HG03045 (cell line): Measurements from ENCODE around the gene HOXC12.

Experiments used
- ATAC-seq: cut with Tn5 transposase; IDR thresholded peaks from one replicate; pipeline ENCODE4 v1.9.1; 2021; ENCODE audit warnings: mild to moderate bottlenecking, moderate library complexity; ENCODE audit not compliant: unreplicated experiment

The HOXC12 gene

DNA sequence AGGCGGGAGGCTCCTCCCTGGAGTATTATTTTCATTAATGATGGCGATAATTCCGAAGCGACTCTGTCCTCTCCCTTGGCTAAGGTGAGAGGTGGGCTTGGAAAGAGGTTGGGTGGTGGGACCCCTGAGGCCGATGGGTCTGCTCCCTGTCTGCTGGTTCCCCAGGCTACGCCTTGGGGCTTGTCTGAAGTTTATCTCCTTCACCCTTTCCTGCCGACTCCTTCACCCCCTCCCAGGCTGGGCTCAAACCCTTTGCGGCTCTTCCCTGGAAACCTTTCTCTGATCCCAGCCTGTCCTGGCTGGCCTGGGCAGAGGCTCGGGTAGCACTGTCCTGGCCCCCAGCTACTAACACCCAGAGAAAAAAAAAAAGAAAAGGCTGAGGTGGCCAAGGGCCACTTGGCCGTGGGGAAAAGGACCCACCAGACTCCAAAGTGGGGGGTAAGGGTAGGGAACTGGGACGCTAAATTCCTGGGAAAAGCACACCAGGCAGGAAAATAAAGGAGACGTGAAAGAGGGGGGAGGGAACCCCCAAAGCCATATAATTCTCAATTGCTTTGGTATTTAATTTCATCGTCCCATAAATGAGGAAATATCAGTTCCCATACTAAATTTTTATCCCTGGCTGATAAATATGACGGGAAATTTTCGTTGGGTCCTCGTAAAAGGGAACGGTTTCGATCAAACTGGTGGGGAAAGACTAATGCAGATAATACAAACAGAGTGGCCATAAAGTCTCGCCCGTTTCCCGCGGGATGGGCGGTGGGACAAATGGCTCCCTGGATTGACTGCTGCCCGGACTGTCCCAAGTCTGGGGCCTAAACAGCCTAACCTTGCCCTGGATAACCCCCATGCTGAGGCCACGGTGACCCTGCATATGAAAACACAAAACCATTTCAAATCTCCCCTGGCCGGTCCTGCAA is 28.2 kb downstream of the HOXC12 start:
- no peak for ATAC-seq

DNA sequence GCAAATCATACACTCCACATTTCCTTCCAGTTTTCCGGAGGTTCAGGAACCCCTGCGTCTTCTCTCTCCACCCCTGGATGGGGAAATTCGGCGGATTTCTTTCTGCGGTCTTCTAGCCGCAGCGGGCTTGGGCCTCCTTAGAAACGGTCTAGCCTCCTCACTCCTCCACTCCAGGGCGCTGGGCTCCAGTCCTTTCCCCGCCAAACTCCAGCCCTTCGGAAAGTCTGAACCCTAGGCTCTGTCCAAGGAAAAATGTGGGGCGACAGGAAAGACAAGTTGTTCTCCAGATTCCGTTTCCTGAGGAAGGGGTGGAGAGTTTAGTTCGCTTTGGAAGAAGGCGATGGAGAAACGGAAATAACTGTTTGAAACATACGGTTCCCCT is 28.9 kb downstream of the HOXC12 start:
- no peak for ATAC-seq

DNA sequence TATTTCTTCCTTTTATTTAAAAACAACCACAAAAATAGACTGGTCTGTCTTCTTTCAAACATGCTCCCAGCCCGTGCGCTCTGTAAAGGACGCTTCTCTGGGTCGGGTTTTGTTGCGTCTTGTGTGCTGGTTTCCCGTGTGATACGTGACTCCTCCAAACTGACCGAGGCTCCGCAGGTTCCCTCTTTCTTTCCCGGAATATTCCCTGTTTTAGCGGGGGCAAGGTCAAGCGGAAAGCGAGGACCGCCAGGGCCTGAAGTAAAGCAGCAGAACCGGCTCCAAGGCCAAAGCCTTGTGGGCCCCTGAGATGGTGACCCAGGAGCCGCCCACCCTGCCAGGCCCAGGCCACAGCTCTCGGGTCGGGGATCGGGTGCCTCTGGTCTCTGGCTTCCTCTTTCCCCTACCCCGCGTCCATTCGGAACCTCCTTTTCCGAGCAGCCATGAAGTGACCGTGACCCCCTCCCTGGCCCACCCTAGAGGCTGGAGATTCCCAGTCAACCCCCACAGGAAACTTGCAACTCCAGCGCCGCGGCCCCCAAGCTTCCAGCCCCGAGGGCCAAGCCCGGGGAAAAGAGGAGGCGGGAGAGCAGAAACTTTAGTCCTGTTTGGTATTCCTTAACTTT is 29.4 kb downstream of the HOXC12 start:
- no peak for ATAC-seq

DNA sequence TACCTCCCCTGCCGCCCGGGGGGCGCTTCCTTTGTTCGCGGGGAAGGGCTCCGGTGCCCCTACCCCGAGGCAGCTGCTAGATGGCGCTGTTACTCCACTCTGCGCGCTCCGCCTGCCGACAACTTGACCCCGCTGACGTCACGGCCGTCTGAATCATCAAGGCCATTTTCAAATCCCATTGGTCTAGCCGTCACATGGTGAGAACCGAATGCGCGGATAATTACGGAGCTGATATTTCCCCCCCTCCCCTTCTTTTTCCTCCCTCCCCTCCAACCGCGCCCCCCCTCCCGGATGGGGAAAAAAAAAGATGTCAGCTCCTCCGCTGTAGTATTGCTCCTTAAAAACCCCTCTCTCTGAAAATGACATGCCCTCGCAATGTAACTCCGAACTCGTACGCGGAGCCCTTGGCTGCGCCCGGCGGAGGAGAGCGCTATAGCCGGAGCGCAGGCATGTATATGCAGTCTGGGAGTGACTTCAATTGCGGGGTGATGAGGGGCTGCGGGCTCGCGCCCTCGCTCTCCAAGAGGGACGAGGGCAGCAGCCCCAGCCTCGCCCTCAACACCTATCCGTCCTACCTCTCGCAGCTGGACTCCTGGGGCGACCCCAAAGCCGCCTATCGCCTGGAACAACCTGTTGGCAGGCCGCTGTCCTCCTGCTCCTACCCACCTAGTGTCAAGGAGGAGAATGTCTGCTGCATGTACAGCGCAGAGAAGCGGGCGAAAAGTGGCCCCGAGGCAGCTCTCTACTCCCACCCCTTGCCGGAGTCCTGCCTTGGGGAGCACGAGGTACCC is 30.4 kb downstream of the HOXC12 start, which contains the start of gene HOXC10:
HOXC10 (plus strand) TSS at position 246 of the 791 bp plus-strand sequence; CDS start at position 360, 114 bp downstream.
- no peak for ATAC-seq

DNA sequence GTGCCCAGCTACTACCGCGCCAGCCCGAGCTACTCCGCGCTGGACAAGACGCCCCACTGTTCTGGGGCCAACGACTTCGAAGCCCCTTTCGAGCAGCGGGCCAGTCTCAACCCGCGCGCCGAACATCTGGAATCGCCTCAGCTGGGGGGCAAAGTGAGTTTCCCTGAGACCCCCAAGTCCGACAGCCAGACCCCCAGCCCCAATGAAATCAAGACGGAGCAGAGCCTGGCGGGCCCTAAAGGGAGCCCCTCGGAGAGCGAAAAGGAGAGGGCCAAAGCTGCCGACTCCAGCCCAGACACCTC is 30.9 kb downstream of the HOXC12 start:
- no peak for ATAC-seq

DNA sequence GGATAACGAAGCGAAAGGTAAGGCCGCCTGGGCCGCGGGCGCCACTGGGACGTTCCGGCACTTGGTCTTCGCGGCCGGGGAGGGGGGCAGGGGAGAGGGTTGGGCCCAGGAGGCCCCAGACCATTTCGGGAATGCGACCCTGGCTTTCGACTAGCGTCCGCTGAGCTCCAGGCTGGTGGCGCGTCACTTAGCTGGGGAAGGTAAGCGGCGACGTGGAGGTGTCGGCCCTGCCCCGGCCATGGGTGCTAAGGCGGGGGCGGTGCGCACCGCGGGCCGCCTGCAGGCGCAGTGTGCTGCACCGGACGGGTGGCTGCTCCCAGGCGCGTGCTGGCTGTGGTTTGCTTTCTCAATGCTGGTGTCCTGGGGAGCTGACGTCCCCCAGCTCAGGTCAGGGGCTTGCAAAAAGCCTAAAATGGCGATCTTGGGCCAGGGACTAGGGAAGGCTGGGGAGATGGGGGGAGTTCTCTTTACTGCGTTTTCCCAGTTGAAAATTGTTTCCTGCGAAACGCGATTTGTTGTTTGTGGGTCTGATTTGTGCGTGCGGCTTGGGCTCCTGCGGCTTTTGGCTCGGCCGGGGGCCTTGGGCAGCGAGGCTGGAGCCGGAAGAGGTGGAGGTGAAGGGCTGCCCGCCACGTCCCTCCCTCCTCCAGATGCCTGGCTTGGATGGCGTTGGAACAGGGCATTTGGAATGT is 31.4 kb downstream of the HOXC12 start:
- no peak for ATAC-seq

DNA sequence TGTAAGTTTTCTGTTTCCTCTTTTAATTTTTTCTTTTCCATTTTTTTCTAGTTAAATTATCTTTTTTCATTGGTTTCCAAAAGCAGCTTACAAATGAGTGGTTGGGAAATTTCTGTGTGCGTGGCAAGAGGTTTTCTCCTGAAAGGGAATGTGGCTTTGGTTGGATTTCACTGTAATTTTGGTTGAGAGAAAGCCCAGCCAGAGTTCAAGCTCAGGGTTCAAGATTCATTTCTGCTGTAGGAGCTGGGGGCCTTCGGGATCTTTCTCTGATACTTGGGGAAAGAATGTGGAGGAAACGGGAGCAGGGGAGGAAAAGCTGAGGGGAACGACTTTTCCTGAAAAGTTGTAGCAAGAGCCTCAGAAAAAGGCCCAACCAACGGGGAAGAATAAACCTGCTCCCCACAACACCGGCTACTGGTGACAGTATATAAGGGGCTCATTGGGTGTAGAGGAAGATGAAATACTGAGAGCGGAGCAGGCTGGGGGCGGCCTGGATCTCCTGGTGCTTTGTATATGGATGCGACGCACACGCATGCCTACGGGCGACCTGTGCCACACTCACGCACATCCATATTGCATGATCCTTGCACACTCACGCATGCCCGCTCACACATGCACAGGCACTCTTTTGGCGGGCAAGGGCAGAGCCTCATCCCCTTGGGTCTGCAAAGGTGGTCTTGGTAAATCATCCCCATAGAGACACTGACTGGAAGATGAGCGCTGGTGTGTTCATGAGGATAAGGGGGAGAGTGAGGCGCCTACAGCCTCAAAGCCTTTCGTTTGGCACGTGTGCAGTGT is 32.2 kb downstream of the HOXC12 start:
- ATAC-seq: no peak

DNA sequence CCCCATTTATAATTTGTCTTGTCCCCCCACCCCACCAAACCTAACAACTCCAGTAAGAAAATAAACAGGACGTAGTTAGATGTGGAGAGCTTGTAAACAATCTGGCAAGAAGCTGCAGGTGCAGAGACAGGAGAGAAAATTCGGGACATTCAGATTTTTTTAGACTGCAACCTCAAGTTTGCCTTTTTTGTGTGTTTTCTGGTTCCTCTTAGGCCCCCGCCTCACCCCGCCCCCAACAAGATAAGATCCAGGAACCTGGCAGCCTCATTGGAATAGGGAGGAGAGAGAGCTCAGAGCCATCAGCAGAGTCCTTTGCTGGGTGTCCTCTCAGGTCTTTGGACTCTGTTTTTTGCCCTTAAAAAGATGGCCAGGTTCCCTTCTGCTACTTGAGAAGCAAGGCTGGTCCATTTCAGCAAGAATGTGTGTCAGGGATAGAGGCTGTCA is 33.1 kb downstream of the HOXC12 start:
- ATAC-seq: no peak

DNA sequence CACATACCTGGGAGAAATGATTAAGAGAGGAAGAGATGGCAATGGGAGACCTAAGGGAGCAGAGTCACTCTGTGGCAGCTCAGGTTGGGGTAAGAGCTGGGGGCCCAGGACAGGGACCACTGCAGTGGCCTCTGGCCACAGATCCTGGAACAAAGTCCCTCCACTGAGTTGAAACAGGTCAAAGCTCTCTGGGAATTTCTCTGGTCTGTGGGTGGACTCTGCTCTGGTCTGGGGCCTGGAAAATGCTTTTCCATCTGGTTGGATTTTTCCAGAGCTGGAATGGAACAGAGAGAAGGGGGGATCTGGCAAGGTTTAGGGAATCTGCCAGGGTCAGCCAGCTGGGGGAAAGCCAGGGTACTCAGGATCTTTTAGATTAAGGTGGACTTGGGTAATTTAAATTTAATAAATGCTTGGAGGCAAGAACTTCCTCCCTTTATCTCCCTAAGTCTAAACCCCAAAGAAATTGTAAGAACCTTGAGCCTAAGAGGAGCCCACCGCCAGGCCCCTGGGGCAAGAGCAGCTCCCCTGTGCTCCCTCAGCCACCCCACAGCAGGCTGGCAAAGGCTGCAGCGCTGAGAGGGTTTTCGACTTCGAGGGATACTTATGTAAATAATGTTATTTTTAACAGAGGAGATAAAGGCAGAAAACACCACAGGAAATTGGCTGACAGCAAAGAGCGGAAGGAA is 34.0 kb downstream of the HOXC12 start:
- no peak for ATAC-seq

DNA sequence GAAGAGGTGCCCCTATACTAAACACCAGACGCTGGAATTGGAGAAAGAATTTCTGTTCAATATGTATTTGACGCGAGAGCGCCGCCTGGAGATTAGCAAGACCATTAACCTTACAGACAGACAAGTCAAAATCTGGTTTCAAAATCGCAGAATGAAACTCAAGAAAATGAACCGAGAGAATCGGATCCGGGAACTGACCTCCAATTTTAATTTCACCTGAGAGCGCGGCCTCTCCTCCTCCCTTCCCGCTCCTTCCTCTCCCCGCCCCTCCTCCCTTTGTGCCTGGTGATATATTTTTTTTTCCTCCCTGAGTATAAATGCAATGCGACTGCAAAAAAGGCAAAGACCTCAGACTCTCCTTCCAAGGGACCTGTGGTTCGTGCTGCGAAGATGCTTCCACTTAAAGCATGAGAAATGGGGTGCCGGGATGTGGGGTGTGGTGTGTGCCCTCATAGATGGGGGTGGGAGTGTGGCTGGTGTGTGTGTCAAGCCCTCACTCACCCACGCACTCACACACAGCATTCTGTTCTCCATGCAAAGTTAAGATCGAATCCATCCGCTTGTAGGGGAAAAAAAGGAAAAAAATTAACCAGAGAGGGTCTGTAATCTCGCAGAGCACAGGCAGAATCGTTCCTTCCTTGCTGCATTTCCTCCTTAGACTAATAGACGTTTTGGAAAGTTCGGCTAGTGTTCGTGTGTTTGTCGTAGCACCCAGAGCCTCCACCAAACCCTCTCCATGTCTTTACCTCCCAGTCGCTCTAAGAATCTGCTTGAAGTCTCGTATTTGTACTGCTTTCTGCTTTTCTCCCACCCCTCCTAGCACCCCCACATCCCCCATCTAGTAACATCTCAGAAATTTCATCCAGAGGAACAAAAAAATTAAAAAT is 34.8 kb downstream of the HOXC12 start:
- no peak for ATAC-seq

DNA sequence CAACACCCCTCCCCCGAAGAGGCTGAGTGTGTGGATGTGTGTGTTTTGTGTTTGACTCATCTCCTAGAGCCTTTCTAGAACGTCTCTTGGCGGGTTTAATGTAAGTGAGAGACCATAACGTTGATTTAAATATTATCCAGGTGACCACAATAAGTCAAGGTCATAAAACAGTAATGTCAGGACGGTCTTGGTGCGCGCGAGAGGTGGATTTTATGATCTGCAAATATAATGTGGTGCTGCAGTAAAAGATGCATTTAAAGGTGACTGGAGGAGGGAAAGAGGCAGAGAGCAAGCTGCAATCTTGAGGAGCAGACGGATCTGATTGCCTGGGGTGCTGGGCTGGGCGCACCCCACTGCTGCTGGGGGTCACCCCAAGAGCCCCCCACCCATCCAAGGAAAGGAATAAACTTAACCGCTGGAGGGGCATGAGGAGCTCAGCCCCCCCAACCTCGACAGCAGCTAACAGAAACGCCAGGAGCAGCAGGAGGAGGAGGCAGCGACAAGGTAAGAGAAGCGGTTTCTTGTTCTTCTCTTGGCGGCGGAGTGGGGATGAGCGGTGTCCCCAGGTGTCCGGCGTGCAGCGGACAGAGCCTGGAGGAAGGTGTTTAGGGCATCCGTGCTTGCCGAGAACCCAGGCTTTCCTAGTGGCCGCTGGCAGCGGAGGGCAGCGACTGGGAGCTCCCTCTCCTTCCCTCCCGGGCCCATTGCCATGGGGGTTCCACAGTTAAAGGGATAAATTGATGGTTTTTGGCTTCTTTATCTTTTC is 35.8 kb downstream of the HOXC12 start:
- no peak for ATAC-seq

DNA sequence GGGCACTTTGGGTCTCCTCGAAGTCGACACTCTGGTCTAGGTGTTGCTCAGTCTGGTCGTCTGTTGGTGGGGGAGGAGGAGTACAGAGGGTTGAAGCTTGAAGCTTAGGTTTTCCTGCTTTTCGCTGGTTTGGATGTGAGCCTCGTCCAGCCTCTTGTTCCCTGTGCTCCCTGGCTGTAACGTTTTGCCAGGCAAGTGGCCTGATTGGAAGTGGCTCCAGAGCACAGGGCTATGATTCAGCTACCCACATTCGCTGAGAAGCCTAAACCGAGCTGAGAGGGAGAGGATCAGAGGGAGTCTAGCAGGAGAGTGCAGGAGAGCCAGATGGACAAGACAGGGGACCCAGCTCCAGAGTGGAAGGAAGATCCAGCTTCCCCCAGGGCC is 36.4 kb downstream of the HOXC12 start:
- no peak for ATAC-seq

DNA sequence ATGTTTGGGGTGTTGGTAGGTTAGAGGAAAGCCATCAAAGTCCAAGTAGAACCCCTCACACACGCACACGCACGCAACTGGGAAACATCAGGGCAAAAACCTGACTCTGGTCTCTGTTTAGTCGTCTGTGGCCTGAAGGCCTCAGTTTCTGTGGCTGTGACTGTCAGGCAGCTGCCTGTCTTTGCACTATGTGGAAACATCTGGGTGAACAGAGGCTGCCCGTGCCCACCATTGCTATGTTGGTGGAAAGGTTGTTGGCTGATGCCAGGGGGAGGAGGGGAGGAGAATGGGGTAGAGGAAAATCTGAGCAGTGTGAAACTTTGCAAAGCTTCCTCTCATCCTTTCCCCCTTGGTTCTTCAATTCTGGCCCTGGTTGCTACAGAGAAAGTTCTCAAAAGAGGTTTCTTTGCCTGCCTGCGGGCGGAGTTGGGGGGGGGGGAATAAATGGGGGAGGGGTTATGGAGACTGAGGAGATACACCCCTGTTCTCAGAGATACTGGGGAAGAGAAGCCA is 37.7 kb downstream of the HOXC12 start:
- ATAC-seq: no peak

DNA sequence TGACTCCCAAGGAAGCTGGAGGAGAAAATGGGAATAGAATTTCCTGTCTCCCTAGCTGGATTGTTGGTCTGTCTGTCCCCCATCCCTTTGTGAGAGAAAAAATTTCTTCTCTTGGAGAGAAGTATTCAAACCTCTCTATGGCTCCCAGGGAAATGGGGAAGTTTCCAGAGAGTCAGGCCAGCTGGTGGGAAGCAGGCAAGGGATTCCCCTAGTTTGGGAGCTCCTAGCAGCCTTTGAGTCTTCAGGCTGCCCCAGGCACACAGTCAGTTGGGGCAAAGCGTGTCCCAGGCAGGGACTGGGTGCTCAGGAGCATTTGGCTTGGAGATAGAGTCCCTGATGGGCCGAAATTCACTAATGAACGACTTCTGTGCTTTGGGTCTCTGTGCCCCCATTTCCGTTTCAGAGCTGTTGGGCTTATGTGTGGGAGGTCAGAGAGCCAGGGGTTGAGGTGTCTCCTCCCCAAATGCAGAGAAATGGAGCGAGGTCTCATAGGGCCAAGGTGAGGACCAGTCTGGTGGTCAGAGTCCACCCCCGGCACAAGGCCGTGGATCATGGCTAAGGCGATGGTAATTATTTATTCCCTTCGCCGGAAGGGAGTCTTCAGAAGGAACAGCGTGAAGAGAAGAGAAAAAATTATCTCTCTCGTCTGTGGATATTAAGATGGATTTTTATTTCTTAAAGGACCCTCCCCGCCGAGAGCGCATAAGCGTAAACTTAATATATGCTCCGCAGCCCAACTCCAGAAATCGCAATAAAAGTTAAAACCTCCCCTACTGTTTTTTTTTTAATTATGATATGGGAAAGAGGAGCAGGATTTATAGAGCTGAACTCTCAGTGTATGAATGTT is 38.7 kb downstream of the HOXC12 start:
- no peak for ATAC-seq

DNA sequence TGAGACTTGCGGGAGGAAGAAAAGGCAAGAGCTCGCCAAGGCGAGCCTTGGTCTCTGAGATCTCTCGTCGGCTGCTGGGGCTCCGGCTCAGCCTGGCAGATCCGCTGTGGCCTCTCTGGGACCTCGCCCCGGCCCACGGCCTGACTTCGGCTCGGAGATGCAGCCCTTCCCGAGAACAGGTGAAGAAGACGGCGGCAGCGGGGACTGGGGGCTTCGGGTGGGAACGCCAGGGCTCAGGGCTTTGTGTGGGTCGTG is 39.2 kb downstream of the HOXC12 start:
- ATAC-seq: no peak

DNA sequence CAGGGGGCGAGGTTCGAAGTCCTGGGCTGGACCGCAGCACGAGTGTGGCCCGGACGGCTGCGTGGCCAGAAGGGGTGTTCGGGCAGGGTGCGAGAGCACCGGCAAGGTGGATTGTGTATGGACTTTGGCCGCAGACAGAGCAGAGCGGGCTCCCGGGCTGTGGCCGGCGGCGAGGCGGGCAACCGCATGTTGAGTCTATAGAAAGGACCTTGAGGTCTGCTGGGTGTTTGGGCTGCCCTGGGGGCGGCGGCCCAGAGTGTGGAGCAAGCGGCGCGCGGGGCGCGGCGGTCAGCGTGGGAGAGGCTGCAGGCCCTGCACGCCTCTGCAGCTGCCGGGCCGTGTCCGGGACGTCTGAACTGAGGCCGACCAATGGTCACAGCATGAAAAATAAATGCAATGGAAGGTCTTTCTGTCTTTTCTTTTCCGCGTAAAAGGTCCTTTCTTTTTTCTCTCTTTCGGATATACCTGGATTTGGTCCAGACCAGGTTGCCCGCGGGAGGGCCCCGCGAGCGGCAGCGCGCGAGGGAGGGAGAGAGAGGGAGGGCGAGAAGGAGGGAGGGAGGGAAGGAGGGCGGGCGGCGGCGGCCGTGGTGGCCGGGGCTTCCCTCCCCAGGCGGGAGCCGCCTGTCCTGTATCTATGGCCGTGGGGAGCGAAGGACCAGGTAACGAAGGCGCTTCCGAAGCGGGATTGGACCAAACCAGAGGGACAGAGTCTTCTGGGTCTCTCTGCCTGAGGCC is 39.7 kb downstream of the HOXC12 start:
- no peak for ATAC-seq

DNA sequence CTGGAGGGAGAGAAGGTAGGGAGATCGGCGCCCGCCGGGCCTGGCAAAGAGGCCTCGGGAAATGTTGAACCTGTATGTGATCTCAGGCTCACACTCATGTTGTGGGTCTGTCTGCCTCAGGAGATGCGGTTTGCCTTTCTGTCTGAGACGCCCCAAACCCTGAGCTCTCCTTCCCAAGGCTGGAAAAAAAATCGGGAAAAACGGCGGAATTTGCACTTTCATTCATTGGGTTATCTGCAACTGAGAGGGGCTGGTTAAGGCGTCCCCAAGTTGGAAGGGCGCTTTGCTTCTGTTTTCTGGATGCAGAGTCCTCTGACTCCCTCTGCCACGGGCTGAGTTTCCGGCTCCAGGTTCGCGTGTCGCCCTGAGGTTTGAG is 40.3 kb downstream of the HOXC12 start:
- no peak for ATAC-seq
